Endothelial cell of umbilical vein (primary cell): ENCODE results near the gene FRMPD1. TPM values are rescaled to one million over a fixed set of nuclear protein-coding genes. Genes with fewer than 3 reads are reported as not detected.
A peak's percentile ranks its signal among the peaks of the same experiment; 100 is the strongest.

ENCODE experiments used
- BruUV-seq: library from RNA; stranded (reverse); fragments of 400-500 nt; replicated peaks from 2 replicates; lab custom pipeline; 2021; lab: Mats Ljungman, UMichigan
- CTCF ChIA-PET: fragments of 300-600, 350-600 bp; sonication (Branson Sonifier 250); formaldehyde crosslinking; loops from one replicate; lab custom pipeline; 2021; ENCODE audit warnings: antibody characterized with exemption, inconsistent platforms; lab: Charles Lee
- POLR2A ChIA-PET: fragments of 300-600, 350-600 bp; sonication (Branson Sonifier 250); formaldehyde crosslinking; loops from one replicate; lab custom pipeline; 2021; ENCODE audit warnings: antibody characterized with exemption, inconsistent platforms; lab: Charles Lee
- DNase-seq: peaks from one replicate; pipeline ENCODE4 v3.0.0-alpha.2; 2011; ENCODE audit warnings: low read depth, low spot score
- FAIRE-seq: peaks from 2 replicates; lab custom pipeline; 2011; peaks lifted over from hg19 to GRCh38; lab: Jason Lieb, UNC
- H2AFZ ChIP-seq: 2 replicates; pipeline ENCODE4 v1.6.0; 2012; ENCODE audit warnings: low read depth, low read length, control low read depth, inconsistent platforms
- H3K27ac ChIP-seq: 2 replicates; pipeline ENCODE4 v1.5.1; 2011; ENCODE audit warnings: low read depth, mild to moderate bottlenecking, control low read depth, low read length, moderate library complexity; ENCODE audit not compliant: insufficient read depth
- H3K27me3 ChIP-seq, 2 experiments: 2 replicates each; pipeline versions ENCODE4 v1.6.0 to v1.6.1; 2011; ENCODE audit warnings: low read length in 2 of 2, mixed read lengths in 1 of 2; ENCODE audit not compliant: control insufficient read depth in 2 of 2, insufficient read depth in 2 of 2
- H3K36me3 ChIP-seq, 2 experiments: 2 replicates in 1 of 2; 3 replicates in 1 of 2; pipeline ENCODE4 v1.5.1; 2011; ENCODE audit warnings: low read length in 2 of 2, mild to moderate bottlenecking in 1 of 2, moderate library complexity in 1 of 2; ENCODE audit not compliant: control insufficient read depth in 2 of 2, insufficient read depth in 2 of 2; ENCODE audit errors: extremely low read depth in 1 of 2
- H3K4me1 ChIP-seq: 3 replicates; pipeline ENCODE4 v1.5.1; 2011; ENCODE audit warnings: mild to moderate bottlenecking, low read length; ENCODE audit not compliant: control insufficient read depth, insufficient read depth; ENCODE audit errors: extremely low read depth
- H3K4me2 ChIP-seq: 2 replicates; pipeline ENCODE4 v1.6.1; 2011; ENCODE audit warnings: low read length, control low read depth, mixed read lengths; ENCODE audit not compliant: insufficient read depth
- H3K4me3 ChIP-seq, 3 experiments: fragments of 200-600 bp in 1 of 3; sonication (generic), shearing (Covaris generic) in 1 of 3; replicated peaks in 1 of 3; 2 replicates each; pipeline ENCODE4 v1.5.1; 2011 to 2016; ENCODE audit warnings: control low read depth in 3 of 3, low read length in 3 of 3, mild to moderate bottlenecking in 2 of 3, inconsistent platforms in 1 of 3, low read depth in 1 of 3, moderate library complexity in 1 of 3; ENCODE audit not compliant: insufficient read depth in 1 of 3
- H3K79me2 ChIP-seq: 2 replicates; pipeline ENCODE4 v1.6.0; 2012; ENCODE audit warnings: low read length, inconsistent platforms; ENCODE audit not compliant: control insufficient read depth, insufficient read depth
- H3K9ac ChIP-seq: replicated peaks from 2 replicates; pipeline ENCODE3; 2011; ENCODE audit warnings: low read length, control low read depth; ENCODE audit not compliant: insufficient read depth; ENCODE audit errors: extremely low read depth
- H3K9me1 ChIP-seq: replicated peaks from 3 replicates; pipeline ENCODE4 v1.6.0; 2011; ENCODE audit warnings: mild to moderate bottlenecking, low read length; ENCODE audit not compliant: control insufficient read depth, insufficient read depth; ENCODE audit errors: extremely low read depth
- H3K9me3 ChIP-seq: replicated peaks from 2 replicates; pipeline ENCODE4 v1.5.1; 2012; ENCODE audit warnings: low read length, inconsistent platforms; ENCODE audit not compliant: control insufficient read depth, insufficient read depth
- H4K20me1 ChIP-seq: replicated peaks from 2 replicates; pipeline ENCODE3; 2011; ENCODE audit warnings: mild to moderate bottlenecking, low read length; ENCODE audit not compliant: control insufficient read depth, insufficient read depth; ENCODE audit errors: extremely low read depth
- EZH2 ChIP-seq: IDR thresholded peaks from 2 replicates; pipeline ENCODE4 v1.6.1; 2012; ENCODE audit warnings: borderline replicate concordance, low read depth, mild to moderate bottlenecking, moderate library complexity, low read length, inconsistent platforms; ENCODE audit not compliant: severe bottlenecking
- FOS ChIP-seq: IDR thresholded peaks from 2 replicates; pipeline ENCODE4 v1.6.1; 2011; ENCODE audit warnings: mild to moderate bottlenecking, low read length, moderate library complexity, borderline replicate concordance; ENCODE audit not compliant: insufficient read depth
- JUN ChIP-seq: IDR thresholded peaks from 2 replicates; pipeline ENCODE4 v1.6.1; 2011; ENCODE audit warnings: borderline replicate concordance, low read depth; ENCODE audit not compliant: insufficient read length, insufficient read depth
- POLR2A ChIP-seq: IDR thresholded peaks from 2 replicates; pipeline ENCODE4 v1.6.1; 2012; ENCODE audit warnings: low read depth, mild to moderate bottlenecking, control low read depth, low read length
- POLR2AphosphoS5 ChIP-seq: IDR thresholded peaks from 2 replicates; pipeline ENCODE4 v1.6.1; 2012; ENCODE audit warnings: low read depth, mild to moderate bottlenecking, control low read depth, low read length, moderate library complexity; ENCODE audit not compliant: insufficient read depth
- dilution Hi-C: fragments of 300-500 bp; cut with MboI; formaldehyde crosslinking; loops from one replicate; pipeline ENCODE4 v1.15.0; 2019; ENCODE audit warnings: low sequenced_read_pairs; ENCODE audit not compliant: extremely low pct_ligation_motif_present
- intact Hi-C: fragments of 100-400 bp; cut with micrococcal nuclease; formaldehyde crosslinking; loops from one replicate; pipeline ENCODE4 v1.10.0; 2022
- polyA plus RNA-seq, 4 experiments: library from polyadenylated mRNA; depleted of rRNA in 3 of 4; stranded (reverse) in 3 of 4; unstranded in 1 of 4; fragments of >200 nt; gene quantifications; 2 replicates each; pipeline versions ENCODE4 v1.2.1 to v1.2.3, GENCODE V29; 2011 to 2012; ENCODE audit warnings: missing spikeins in 1 of 4
- total RNA-seq: library from RNA; stranded (reverse); gene quantifications from 2 replicates; pipeline ENCODE4 v1.2.3, GENCODE V29; 2021

The FRMPD1 gene
- total and polyA plus RNA-seq, 2 donors (not counting 3 experiments of a cell fraction or from before 2014, with no cell fraction given): not detected

DNA sequence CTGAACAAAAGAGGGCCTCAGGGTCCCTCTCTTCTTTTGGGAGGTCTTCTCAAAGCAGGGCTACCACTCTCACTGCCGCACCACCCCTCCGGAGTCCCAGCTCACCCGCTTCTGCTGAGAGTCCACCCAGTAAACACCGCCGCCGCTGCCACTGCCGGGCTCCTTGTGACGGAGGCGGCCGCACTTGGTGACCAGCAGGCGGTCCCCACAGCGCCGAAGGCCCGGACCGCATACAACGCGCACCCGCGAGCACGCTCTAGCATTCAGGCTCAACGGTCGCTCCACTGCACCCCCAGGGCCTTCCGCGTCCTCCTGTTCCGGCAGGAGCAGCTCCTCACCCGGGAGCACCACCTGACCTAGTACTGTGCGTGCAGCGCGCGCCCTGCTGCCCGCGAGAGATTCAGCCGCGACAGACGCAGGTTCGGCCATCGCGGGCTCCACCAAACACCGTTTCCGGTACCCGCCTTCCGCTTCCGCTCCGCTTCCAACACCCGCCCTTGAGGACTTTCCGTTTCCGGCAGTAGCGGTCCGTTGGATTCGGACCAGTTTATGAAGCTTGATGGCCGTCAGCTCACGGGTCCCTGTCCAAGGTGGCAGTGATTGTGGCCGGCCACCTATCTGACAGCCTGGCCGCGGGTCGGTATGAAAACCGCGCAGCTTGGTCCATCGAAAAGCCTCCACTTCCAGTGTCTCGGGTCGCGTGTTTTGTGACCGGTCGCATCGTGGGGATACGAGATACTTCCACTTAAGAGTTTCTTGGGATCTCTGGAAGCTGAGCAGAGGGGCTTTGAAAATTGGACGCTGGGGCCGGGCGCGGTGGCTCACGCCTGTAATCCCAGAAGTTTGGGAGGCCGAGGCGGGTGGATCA, 134.1 kb downstream of the FRMPD1 start, which contains the start of gene EXOSC3:
EXOSC3 (minus strand) TSS at position 449 of the 868 bp plus-strand sequence; CDS start at position 429, 20 bp downstream.
- TSS peak; percentile 81 for BruUV-seq
- Histone ChIP-seq H3K9ac (peak within 1 kb of the TSS; percentile 72), H3K4me3 (peak within 1 kb of the TSS; percentile 42 to 80 (median 64)), H3K27me3 (no peaks in the 10 kb centered on the region), H3K4me2 (peak within 1 kb of the TSS; percentile 79), H3K36me3 (peaks cover 5 to 22% of the 10 kb centered on the region in 2 experiments), H2AFZ (peak within 1 kb of the TSS; percentile 91), H4K20me1 (no peaks in the 10 kb centered on the region), H3K79me2 (peaks cover 30% of the 10 kb centered on the region), H3K4me1 (peaks cover 12% of the 10 kb centered on the region), H3K9me1 (no peaks in the 10 kb centered on the region), H3K9me3 (no peaks in the 10 kb centered on the region), H3K27ac (peak within 1 kb of the TSS; percentile 34)
- intact Hi-C loops: loop anchor here (1.0 to 10.0 kb wide), 5 partner anchors 15 to 300 kb away; partner anchors contain the start of genes DCAF10, POLR1E, SLC25A51 and TRMT10B
- DNase-seq (peak; percentile 91), FAIRE-seq (peak; percentile 81)
- CTCF ChIA-PET: interaction anchor here (0.9 to 1.5 kb wide), 4 partner anchors 10 to 479 kb away, joined by 3 to 4 read pairs (median 4); partner anchors contain the start of gene TOMM5
- POLR2A ChIA-PET: interaction anchor here (1.2 kb wide), 1 partner anchor 16 kb away, joined by 7 read pairs; the partner anchor contains the start of gene DCAF10
- dilution Hi-C loops: no loop called here
- TF ChIP-seq POLR2AphosphoS5: peak; percentile 96
- no peak for TF ChIP-seq FOS
- no peak for TF ChIP-seq EZH2
- TF ChIP-seq POLR2A: peak; percentile 94
- no peak for TF ChIP-seq JUN
